HG03097 (cell line): ENCODE results near the gene SLC25A42.
"Not testable (repeated sequence)": the region's sequence is repeated elsewhere in the genome, so short reads cannot be mapped to it uniquely, and the experiment has no call there.

Source experiments
- ATAC-seq: cut with Tn5 transposase; IDR thresholded peaks from one replicate; pipeline ENCODE4 v1.9.1; 2021; ENCODE audit not compliant: unreplicated experiment, low FRiP score

Gene SLC25A42, protein sequence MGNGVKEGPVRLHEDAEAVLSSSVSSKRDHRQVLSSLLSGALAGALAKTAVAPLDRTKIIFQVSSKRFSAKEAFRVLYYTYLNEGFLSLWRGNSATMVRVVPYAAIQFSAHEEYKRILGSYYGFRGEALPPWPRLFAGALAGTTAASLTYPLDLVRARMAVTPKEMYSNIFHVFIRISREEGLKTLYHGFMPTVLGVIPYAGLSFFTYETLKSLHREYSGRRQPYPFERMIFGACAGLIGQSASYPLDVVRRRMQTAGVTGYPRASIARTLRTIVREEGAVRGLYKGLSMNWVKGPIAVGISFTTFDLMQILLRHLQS

DNA sequence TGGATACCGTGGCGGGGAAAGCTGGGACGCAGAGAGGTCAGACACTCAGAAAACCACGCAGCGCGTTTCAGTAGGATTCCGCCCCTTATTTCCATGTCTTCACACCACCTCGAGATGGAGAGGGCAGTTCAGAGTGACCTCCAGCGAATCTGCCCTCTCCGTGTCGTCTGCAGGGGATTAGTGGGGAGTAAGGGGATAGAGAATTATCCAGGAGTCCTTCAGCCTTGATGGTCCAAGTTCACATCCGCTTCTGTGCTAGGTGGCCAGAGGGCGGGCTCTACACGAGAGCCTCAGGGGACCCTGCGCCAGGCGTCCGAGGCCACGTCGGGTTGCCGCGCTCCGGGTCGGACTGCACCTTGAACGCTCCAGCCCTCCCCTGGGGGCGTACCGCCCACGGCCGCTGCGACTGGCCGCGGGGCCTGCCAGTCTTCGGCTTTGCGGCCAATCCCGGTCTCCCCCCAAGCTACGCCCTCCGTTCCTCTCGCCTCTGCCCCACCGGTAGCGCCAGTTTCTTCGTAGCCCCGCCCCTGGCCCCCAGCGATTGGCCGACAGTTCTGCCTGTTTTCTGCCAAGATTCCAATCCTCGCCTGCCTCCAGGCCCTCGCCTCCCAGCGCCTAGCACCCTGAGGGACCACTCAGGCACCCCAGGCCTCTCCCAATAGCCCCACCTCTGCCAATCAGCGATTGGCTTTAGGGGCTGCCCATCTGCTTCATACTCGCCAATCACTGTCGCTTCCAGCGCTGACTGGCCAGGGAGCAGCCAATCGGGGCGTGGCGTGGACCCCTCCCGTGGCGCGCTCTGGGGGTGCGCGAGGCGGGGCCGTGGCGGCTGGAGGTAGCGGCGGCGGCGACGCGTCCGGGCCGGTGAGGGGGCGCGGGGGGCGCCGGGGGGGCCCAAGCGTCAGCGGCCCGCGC lies at the start of gene SLC25A42:
TSS of gene SLC25A42 (plus strand) at position 812 of the 915 bp plus-strand sequence. CDS start 32,131 bp downstream, outside the sequence.
- peak; percentile 90 for ATAC-seq

DNA sequence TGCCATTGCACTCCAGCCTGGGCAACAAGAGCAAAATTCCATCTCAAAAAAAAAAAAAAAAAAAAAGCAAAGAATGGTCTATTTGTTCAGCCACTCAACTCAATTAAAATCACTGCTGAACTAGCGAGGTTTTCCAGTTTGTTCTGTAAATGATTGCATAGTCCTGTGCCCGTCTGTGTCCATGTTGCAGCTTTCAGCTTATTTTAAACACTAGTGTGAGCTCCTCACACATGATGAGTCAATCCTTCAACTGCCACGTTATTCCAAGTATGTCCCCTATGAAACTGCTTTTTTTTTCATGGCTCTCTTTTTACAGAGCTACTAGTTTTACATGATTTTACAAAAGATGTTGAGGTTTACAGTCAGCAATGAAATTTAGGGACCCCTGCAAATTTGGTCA lies 42.7 kb upstream of the SLC25A42 start:
- no peak for ATAC-seq

DNA sequence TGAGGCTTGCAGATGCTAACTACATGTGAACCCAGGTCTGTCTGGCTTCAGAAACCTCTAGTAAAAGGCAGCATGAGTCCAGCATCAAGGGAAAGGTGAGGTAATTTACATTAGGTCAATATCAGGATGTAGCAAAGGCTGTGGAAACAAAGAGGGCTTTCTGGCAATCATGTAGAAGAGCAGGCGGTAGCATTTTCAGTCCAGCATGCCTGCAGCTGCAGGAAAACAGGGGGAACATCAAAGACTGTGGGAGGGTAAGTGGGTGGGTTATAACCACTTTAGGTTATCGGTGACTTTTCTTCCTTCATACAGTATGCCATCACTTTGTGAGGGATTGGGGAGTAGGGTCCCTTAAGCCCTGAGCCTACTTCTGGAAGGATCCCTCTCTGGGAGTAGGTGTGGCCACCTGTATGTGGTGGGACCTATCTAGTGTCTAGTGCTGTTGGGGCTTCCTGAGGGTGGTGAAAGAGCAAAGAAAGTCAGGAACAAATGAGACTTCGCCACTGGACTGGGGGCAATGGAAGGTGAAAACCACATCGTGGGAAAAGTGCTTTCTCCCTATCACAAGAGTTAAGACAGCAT lies 41.3 kb upstream of the SLC25A42 start:
- no peak for ATAC-seq

DNA sequence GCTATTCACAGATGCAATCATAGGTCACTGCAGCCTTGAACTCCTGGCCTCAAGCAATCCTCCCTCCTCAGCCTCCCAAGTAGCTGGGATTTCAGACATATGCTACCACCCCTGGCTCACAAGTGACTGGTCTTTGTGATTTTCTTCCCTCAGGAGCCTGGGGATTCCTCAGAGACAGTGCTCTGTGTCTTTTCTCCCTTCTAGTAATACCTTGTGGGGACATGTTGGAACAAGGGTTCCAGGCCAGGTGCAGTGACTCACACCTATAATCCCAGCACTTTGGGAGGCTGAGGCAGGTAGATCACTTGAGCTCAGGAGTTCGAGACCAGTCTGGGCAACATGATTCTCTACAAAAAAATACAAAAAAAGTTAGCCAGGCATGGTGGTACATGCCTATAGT lies 40.4 kb upstream of the SLC25A42 start:
- not testable (repeated sequence) for ATAC-seq

DNA sequence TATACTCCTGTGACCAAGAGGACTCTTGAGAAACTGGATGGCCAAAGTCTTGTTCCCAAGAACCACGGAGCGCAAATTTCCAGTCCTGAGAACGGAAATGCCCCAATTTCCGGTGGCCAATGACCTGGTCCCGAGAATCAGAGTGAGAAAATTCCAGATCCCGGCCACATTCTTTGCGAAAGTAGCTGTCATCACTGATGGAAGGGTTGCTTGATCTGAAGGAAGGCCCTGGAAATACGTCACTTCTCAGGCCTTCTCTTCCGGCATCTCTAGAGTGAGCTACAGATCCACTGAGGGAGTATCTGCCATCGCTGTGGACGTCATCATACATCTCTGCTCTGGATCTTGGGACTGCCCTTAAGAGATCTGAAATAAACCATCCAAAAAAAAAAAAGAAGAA lies 37.9 kb upstream of the SLC25A42 start:
- ATAC-seq = no peak

DNA sequence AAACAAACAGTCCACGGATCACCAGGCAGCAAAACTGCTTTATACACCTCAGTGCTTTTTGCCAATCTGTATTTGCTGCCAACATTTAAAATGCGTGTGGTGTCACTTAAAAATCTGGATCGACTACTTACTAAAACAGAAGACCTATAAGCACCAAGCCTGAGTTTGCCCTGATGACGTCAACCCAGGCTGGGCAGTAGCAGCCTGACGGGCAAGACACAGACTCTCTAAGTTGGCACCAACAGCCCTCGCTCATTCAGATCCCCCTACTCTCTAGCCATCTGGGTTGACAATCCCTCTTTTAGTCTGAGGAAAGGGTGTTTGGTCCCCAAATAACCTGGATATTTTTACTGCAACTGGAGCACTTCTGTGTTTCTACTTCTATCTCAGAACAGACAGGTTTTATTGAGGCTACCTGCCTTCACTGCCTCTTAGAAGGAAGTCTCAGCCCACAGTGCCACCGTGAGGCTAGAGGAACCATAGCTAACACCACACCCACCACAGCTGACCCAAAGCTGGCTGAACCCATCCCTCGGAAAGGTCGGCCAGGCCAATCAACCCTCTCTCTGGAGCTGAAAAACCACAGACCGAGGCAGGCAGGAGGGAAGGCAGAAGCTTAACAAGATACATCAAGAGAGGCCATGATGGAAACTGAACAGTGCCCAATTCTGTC lies 37.4 kb upstream of the SLC25A42 start:
- no peak for ATAC-seq

DNA sequence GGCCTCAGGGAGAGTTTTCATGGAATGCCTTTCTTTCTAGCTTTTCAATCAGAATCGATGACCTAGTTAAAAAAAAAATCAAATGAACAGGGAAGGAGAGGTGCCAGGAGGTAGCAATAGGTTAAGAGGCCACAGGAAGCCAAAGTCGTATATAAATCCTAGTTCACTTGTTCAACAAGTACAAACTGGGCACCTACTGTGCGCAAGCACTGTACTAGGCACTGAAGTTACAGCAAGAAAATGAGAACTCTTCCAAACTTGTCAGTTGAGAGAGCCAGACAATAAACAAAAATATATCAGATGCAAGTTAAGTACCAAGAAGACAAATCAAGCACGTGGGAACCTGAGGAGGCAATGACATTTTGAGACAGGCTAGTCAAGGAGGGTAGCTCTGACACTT lies 36.6 kb upstream of the SLC25A42 start:
- no peak for ATAC-seq

DNA sequence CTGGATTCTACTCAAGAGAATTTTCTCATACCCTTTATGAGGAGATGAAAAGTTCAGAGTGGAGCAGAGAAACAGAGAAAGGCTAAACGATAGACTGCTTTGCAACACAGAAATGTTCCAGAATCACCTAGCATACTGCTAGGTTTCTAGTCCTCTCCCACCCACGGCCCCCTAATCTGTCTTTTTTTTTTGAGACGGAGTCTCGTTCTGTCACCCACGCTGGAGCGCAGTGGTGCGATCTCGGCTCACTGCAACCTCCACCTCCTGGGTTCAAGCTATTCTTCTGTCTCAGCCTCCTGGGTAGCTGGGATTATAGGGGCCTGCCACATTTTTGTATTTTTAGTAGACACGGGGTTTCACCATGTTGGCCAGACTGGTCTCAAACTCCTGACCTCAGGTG lies 35.3 kb upstream of the SLC25A42 start:
- ATAC-seq = no peak

DNA sequence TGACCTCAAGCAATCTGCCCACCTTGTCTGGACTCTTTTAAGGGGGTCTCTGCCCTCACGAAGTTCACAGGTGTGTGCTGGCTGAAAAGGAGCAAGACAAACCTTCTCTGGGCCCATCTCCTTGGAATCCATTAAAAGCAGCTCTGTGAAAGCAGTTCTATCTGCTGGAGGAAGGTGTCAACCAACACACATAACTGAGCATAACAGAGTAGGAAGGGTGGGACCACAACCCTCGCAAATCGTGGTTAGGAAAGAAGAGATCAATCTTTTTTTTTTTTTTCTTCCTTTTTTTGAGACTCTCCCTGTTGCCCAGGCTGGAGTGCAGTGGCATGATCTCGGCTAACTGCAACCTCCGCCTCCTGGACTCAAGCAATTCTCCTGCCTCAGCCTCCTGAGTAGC lies 31.9 kb upstream of the SLC25A42 start:
- ATAC-seq = no peak

DNA sequence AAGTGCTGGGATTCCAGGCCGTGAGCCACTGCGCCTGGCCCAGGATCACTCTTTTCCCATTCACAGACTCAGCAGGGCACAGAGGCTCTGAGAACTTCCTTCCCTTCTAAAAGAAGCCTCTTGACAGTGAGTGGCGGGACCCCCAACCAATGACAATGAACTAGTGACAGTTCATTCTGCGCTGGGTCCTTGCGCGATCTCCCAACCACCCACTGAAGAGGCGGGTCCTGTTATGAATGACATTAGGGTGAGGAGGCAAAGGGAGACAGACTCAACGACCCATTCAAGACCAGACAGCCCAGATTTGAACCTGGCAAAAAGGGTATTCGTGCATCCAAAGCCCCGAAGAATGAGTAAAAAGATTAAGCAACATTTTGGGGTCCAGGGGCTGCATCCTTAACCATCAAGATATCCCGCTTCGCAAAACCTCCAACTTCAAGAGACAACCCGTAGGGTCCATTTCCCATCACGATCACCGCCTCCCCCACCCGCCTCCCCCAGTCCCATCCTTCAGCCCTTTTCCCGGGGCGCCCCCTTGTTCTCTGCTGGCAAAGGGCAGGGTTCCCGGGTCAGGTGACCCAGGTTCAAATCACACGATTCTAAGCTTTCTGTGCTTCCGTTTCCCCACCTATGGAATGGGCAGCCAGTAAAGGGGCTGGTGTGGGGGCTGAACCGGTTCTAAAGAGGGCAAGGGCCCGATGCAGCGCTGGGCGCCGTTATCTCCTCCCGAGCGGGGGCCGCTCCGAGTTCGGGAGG lies 31.2 kb upstream of the SLC25A42 start:
- peak; percentile 44 for ATAC-seq

DNA sequence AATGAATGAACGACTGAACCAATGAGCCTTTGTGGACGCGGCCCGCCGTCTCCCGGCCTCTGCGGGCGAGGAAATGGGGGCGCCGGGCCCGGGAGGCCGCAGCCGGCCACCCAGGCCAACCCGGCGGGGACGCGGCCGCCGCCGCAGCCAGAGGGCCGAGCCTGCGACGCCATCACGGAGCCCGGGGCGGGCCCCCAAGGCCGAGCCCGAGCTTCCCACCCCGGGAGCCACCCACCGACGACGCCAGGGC lies 30.7 kb upstream of the SLC25A42 start:
- ATAC-seq = no peak

DNA sequence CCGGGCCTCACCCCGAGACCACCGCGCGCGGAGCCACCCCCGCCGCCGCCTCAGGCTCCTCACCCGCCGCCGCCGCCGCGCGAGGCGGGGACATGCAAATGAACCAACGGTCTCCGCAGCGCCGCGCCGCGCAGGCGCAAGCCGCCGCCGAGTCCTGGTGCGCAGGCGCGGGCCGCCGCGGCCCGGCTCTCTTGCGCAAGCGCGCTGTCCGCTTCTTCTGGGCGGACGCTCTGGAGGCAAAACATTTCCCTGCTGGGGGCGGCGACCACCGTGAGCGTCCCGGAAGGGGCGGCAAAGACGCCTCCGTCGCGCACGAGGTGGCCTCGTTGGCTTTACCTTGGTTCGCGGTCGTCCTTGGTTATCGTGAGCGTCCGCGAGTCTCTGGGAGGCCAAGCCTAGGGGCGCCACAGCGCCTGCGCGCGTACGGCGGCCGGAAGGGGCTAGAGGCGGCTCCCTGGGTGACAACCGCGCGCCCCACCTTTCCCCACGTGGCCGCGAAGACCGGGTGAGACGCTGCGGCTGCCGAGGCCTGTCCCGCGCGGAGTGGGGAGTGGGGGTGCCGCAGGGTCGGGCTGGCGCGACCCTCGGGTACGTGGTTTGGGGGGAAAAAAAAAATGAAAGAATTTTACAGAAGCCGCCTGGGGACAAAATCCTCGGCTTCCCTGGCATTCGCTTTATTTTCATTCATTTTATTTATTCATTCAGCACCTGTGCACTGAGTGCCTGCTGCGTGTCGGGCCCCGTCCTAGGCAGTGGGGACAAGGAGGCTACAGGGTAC lies 30.2 kb upstream of the SLC25A42 start, which contains the start of the genes ARMC6 and SUGP2:
TSS of gene ARMC6 (plus strand) at position 178 of the 778 bp plus-strand sequence. CDS start 607 bp downstream, outside the sequence.
TSS of gene SUGP2 (minus strand) at position 92 of the 778 bp plus-strand sequence. CDS start 2,446 bp downstream, outside the sequence.
- ATAC-seq = peak; percentile 68

DNA sequence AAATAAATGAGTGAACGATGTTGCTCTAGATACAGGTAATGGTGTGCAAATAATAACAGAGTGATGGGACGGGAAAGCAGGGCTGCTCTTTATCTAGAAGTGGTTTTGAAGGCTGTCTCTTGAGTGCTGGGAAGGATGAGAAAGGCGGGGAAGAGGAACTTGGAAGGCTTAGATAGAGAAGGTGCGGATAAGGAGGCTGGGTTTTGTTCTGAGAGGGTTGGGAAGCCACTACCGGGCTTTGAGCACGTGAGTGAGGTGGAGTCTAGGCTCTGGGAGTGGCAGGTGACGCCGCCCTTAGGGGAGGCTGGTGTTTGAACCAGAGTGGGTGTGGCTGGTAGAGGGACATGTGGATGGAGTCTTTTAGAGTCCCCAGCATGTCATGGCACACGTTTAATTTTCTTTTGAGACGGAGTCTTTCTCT lies 29.6 kb upstream of the SLC25A42 start:
- no peak for ATAC-seq

DNA sequence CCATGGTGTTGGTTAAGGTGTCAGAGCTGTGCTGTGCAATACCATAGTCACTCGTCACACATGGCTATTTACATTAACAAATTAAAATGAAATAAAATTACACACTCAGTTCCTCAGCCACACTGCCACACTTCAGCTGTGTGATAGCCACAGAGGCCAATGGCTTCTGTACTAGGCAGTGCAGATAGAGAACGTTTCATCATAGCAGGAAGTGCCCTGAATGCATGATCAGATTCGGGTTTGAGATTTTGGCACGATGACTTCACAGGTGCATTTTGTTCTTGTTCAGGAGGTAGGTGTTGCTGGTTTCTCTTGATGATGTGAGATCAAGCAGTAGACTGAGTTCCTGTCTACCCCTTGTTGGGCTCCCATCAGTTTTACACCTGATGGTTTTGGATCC lies 23.9 kb upstream of the SLC25A42 start:
- ATAC-seq = no peak

DNA sequence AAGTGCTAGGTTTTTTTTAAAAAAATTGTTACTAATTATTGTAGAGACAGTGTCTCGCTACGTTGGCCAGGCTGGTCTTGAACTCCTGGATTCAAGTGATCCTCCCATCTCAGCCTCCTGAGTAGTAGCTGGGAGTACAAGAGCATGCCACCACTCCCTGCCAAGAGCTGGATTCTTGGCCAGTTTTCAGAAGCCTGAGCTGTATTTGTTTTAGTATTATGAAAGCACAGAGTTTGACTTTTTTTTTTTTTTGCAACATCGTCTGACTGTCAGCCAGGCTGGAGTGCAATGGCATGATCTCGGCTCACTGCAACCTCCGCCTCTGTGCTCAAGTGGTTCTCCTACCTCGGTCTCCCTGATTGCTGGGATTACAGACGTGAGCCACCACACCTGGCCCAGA lies 23.4 kb upstream of the SLC25A42 start:
- ATAC-seq = no peak

DNA sequence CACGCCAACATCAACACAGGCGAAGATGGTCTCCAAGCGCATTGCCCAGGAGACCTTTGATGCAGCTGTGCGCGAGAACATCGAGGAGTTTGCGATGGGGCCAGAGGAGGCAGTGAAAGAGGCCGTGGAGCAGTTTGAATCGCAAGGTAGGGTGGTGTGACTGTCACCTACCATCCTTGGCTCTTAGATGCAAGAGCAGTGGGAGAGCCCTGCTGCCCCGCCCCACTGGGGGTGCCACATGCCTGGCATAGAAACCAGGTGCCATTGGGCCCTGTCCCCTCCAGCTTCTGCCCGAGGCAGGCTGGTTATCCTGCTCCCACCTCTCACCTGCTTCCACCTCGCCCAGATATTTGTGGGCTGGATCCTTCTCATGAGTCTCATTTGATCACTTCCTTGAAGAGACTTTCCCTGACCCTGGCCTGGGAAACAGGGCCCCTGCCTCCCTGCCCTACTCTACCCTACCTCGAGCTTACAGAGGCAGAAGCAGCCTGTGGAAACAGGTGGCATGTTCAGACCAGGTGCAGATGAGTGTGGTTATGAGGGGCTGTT lies 21.0 kb upstream of the SLC25A42 start:
- no peak for ATAC-seq

DNA sequence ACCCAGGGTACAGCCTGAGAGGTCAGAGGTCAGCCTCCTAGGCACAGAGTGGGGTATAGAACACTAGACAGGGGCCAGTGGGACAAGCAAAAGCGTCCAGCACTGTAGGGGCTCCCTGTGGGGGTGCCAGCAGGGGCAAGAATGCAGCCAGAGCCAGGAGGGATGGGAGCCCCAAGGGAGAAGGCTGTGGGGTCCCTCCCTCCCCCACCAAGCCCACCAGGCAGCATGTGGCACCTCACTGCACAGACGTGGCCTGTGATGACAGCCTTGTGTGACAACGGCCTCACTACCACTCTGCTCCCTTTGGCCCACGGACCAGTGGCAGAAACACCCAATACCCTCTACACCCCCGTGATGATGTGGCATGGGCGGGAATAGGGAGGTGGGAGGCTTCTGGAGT lies 20.3 kb upstream of the SLC25A42 start:
- ATAC-seq = no peak

DNA sequence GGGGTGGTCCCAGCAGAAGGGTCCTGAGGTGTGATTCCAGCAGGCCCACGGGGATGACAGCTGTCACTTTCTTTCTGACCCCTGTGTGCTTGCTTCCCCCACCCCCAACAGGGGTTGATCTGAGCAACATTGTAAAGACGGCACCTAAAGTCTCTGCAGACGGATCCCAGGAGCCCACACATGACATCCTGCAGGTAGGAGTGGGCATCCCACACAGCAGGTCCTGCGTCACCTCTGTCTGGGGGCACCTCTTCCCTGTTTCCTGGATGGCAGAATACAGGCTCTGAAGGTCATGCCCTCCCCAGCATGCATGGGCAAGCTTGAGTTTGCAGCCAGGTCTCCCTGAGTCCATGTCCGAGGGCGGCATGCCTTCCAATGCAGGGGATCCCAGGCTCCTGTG lies 19.9 kb upstream of the SLC25A42 start:
- ATAC-seq = no peak

DNA sequence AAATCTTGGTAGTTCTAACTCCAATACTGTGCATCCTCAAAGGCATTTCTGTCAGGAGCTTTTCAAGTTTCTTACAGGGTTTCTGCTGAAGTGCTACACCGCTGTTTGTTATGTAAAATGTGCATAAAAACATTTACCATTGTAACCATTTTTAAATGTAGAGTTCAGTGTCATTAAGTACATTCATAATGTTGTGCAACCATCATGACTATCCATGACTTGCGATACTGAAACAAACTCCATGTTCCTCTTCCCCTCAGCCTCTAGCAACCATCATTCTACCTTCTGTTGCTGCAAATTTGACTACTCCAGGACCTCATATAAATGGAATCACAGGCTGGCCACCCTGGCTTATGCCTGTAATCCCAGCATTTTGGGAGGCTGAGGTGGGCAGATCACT lies 14.4 kb upstream of the SLC25A42 start:
- ATAC-seq = no peak
